ENCODE data around the gene KCNIP4. TPM values are rescaled to one million over a fixed set of nuclear protein-coding genes. Genes with fewer than 3 reads are reported as not detected.
"Not testable (repeated sequence)": the region's sequence is repeated elsewhere in the genome, so short reads cannot be mapped to it uniquely, and the experiment has no call there.

KCNIP4 gene
- total RNA-seq, result not detected

GRCh38 chr4:21948347-21949072, at the start of gene KCNIP4:
TSS of gene KCNIP4 (minus strand) at chr4:21948772.
- no peak within 1 kb of the TSS for H3K27ac Mint-ChIP-seq
- CTCF ChIA-PET, result no interaction called here
- H3K36me3 Mint-ChIP-seq, result peaks cover 4% of the 10 kb centered on the region

GRCh38 chr4:21996618-21997017, 48.0 kb upstream of the KCNIP4 start:
- H3K4me3 Mint-ChIP-seq; H3K27me3 Mint-ChIP-seq; intact Hi-C loops (cut with micrococcal nuclease); H3K27ac Mint-ChIP-seq; H3K36me3 Mint-ChIP-seq; CTCF ChIA-PET; DNase-seq; POLR2A ChIA-PET; H3K4me1 Mint-ChIP-seq (ENCODE audit: low read depth): not testable (repeated sequence)
- peaks cover 33% of the 10 kb centered on the region for H3K9me3 Mint-ChIP-seq

More at GRCh38 chr4:21948347-21949072, at the start of gene KCNIP4:
- H3K4me1 Mint-ChIP-seq (ENCODE audit: low read depth), result no peaks in the 10 kb centered on the region
- H3K4me3 Mint-ChIP-seq, result no peak within 1 kb of the TSS
- DNase-seq, result no peak
- H3K9me3 Mint-ChIP-seq, result no peaks in the 10 kb centered on the region
- peaks cover 16% of the 10 kb centered on the region for H3K27me3 Mint-ChIP-seq
- POLR2A ChIA-PET, result no interaction called here
- intact Hi-C loops (cut with micrococcal nuclease), result no loop called here

- Mint-ChIP-seq H3K9me3 (peaks cover 15% of the 10 kb centered on the region), H3K27me3 (no peaks in the 10 kb centered on the region), H3K36me3 (no peaks in the 10 kb centered on the region), H3K27ac (no peak overlapping the region), H3K4me1 (ENCODE audit: low read depth) (no peaks in the 10 kb centered on the region), H3K4me3 (no peak overlapping the region)
- POLR2A ChIA-PET, result no interaction called here
- CTCF ChIA-PET, result no interaction called here
- DNase-seq, result no peak
- intact Hi-C loops (cut with micrococcal nuclease), result no loop called here
Observed at GRCh38 chr4:21992330-21992729, 43.8 kb upstream of the KCNIP4 start.

GRCh38 chr4:21991562-21991961, 43.0 kb upstream of the KCNIP4 start:
- CTCF ChIA-PET, result no interaction called here
- intact Hi-C loops (cut with micrococcal nuclease), result no loop called here
- Mint-ChIP-seq H3K4me1 (ENCODE audit: low read depth) (no peaks in the 10 kb centered on the region), H3K27me3 (no peaks in the 10 kb centered on the region), H3K27ac (no peak overlapping the region), H3K36me3 (no peaks in the 10 kb centered on the region), H3K9me3 (peaks cover 14% of the 10 kb centered on the region), H3K4me3 (no peak overlapping the region)
- POLR2A ChIA-PET, result no interaction called here
- DNase-seq, result no peak

- DNase-seq, result no peak
- Mint-ChIP-seq H3K27me3 (no peaks in the 10 kb centered on the region), H3K4me1 (ENCODE audit: low read depth) (no peaks in the 10 kb centered on the region), H3K36me3 (no peaks in the 10 kb centered on the region), H3K9me3 (peaks cover 9% of the 10 kb centered on the region), H3K27ac (no peak overlapping the region), H3K4me3 (no peak overlapping the region)
- POLR2A ChIA-PET, result no interaction called here
- intact Hi-C loops (cut with micrococcal nuclease), result no loop called here
- CTCF ChIA-PET, result no interaction called here
Observed at GRCh38 chr4:21991050-21991449, 42.5 kb upstream of the KCNIP4 start.

GRCh38 chr4:21989351-21989750, 40.8 kb upstream of the KCNIP4 start:
- POLR2A ChIA-PET, result no interaction called here
- Mint-ChIP-seq H3K4me1 (ENCODE audit: low read depth) (no peaks in the 10 kb centered on the region), H3K9me3 (peaks cover 13% of the 10 kb centered on the region), H3K27ac (no peak overlapping the region), H3K4me3 (no peak overlapping the region), H3K27me3 (no peaks in the 10 kb centered on the region), H3K36me3 (no peaks in the 10 kb centered on the region)
- CTCF ChIA-PET, result no interaction called here
- intact Hi-C loops (cut with micrococcal nuclease), result no loop called here
- DNase-seq, result no peak

- CTCF ChIA-PET, result no interaction called here
- intact Hi-C loops (cut with micrococcal nuclease), result no loop called here
- no peak overlapping the region for H3K4me3 Mint-ChIP-seq
- DNase-seq, result no peak
- POLR2A ChIA-PET, result no interaction called here
- peaks cover 11% of the 10 kb centered on the region for H3K9me3 Mint-ChIP-seq
- no peaks in the 10 kb centered on the region for H3K36me3 Mint-ChIP-seq
- no peaks in the 10 kb centered on the region for H3K27me3 Mint-ChIP-seq
- H3K4me1 Mint-ChIP-seq (ENCODE audit: low read depth), result no peaks in the 10 kb centered on the region
- H3K27ac Mint-ChIP-seq, result no peak overlapping the region
Observed at GRCh38 chr4:21986307-21986706, 37.7 kb upstream of the KCNIP4 start.

GRCh38 chr4:21982087-21982486, 33.5 kb upstream of the KCNIP4 start:
- intact Hi-C loops (cut with micrococcal nuclease), result no loop called here
- no peak for DNase-seq
- no peak overlapping the region for H3K4me3 Mint-ChIP-seq
- no peak overlapping the region for H3K27ac Mint-ChIP-seq
- POLR2A ChIA-PET, result no interaction called here
- H3K27me3 Mint-ChIP-seq, result no peaks in the 10 kb centered on the region
- H3K4me1 Mint-ChIP-seq (ENCODE audit: low read depth), result no peaks in the 10 kb centered on the region
- peaks cover 5% of the 10 kb centered on the region for H3K9me3 Mint-ChIP-seq
- CTCF ChIA-PET, result no interaction called here
- no peaks in the 10 kb centered on the region for H3K36me3 Mint-ChIP-seq

GRCh38 chr4:21979196-21979595, 30.6 kb upstream of the KCNIP4 start:
- Mint-ChIP-seq H3K4me1 (ENCODE audit: low read depth) (no peaks in the 10 kb centered on the region), H3K4me3 (no peak overlapping the region), H3K27ac (no peak overlapping the region), H3K9me3 (peaks cover 12% of the 10 kb centered on the region), H3K36me3 (no peaks in the 10 kb centered on the region), H3K27me3 (no peaks in the 10 kb centered on the region)
- ChIA-PET POLR2A (no interaction called here), CTCF (no interaction called here)
- intact Hi-C loops (cut with micrococcal nuclease), result no loop called here
- DNase-seq, result no peak

GRCh38 chr4:21976166-21976565, 27.6 kb upstream of the KCNIP4 start:
- POLR2A ChIA-PET, result no interaction called here
- Mint-ChIP-seq H3K27ac (no peak overlapping the region), H3K4me1 (ENCODE audit: low read depth) (no peaks in the 10 kb centered on the region), H3K4me3 (no peak overlapping the region), H3K9me3 (peaks cover 12% of the 10 kb centered on the region), H3K27me3 (no peaks in the 10 kb centered on the region), H3K36me3 (no peaks in the 10 kb centered on the region)
- intact Hi-C loops (cut with micrococcal nuclease), result no loop called here
- CTCF ChIA-PET, result no interaction called here
- no peak for DNase-seq

GRCh38 chr4:21973850-21974249, 25.3 kb upstream of the KCNIP4 start:
- Mint-ChIP-seq H3K9me3 (peaks cover 14% of the 10 kb centered on the region), H3K36me3 (no peaks in the 10 kb centered on the region), H3K27me3 (no peaks in the 10 kb centered on the region), H3K27ac (no peak overlapping the region), H3K4me1 (ENCODE audit: low read depth) (no peaks in the 10 kb centered on the region), H3K4me3 (no peak overlapping the region)
- ChIA-PET POLR2A (no interaction called here), CTCF (no interaction called here)
- no peak for DNase-seq
- intact Hi-C loops (cut with micrococcal nuclease), result no loop called here

- H3K27ac Mint-ChIP-seq, result no peak overlapping the region
- POLR2A ChIA-PET, result no interaction called here
- H3K36me3 Mint-ChIP-seq, result no peaks in the 10 kb centered on the region
- no peak overlapping the region for H3K4me3 Mint-ChIP-seq
- intact Hi-C loops (cut with micrococcal nuclease), result no loop called here
- peaks cover 12% of the 10 kb centered on the region for H3K9me3 Mint-ChIP-seq
- CTCF ChIA-PET, result no interaction called here
- no peaks in the 10 kb centered on the region for H3K27me3 Mint-ChIP-seq
- DNase-seq, result no peak
- no peaks in the 10 kb centered on the region for H3K4me1 Mint-ChIP-seq (ENCODE audit: low read depth)
Observed at GRCh38 chr4:21964762-21965319, 16.3 kb upstream of the KCNIP4 start.

GRCh38 chr4:21962691-21963090, 14.1 kb upstream of the KCNIP4 start:
- DNase-seq, result no peak
- Mint-ChIP-seq H3K27me3 (no peaks in the 10 kb centered on the region), H3K4me1 (ENCODE audit: low read depth) (no peaks in the 10 kb centered on the region), H3K36me3 (no peaks in the 10 kb centered on the region), H3K4me3 (no peak overlapping the region), H3K27ac (no peak overlapping the region), H3K9me3 (peaks cover 17% of the 10 kb centered on the region)
- POLR2A ChIA-PET, result no interaction called here
- CTCF ChIA-PET, result no interaction called here
- intact Hi-C loops (cut with micrococcal nuclease), result no loop called here

All from activated CD4-positive, alpha-beta memory T cell treated with anti-CD3 and anti-CD28 coated beads for 36 hours (primary cell).